HG02938 (cell line): ENCODE results near the gene NUAK1.

Experiments used
- ATAC-seq: cut with Tn5 transposase; IDR thresholded peaks from one replicate; pipeline ENCODE4 v1.9.1; 2021; ENCODE audit warnings: mild to moderate bottlenecking, moderate library complexity; ENCODE audit not compliant: unreplicated experiment

The NUAK1 gene

DNA sequence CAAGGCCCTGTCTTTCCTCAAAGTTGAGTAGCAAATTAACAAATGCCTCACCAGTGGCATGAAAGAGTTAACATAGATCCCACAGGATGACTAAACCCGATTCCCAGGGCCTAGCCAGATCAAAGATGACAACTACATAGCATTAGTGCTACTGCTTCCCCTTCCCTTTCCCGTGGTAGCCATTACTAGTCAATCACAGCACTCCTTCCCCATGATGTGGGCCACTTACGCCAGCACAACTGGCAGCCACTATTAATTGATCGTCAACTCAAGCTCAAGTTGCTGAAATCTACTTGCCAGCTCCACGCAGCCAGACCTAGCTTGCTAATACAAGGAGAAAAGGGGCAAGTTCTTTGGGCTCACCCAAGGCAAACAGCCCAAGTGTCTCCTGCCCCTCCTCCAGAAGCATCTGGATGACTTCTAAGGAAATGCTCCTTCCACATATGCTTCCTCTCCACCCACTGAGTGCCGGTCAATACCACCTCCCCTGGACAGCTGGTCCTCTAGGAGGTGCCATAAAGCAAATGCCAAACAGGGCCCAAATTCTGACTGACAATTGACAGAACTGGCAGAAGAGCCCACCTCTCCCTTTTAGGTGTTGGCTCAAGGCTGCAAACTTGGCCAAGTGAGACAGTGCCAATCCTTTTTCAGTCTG is 72.6 kb downstream of the NUAK1 start:
- ATAC-seq: no peak

DNA sequence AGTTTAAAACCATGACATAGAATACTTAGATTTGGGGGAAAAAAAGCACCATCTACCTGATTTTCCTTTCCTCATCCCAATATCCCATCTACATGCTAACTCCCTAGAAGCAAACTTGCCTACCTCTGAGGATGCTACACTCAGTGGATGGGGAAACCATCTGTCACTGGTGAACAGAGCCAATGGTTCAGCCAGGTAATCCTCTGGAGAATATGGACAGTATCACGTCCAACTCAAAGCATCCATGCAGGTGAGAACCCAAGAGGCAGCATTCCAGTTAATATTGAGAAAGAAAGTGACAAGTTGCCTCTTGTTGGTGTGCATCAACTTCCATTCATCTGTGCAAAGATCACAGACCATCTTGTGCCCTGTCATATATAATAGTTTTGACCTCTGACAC is 73.2 kb downstream of the NUAK1 start:
- no peak for ATAC-seq

DNA sequence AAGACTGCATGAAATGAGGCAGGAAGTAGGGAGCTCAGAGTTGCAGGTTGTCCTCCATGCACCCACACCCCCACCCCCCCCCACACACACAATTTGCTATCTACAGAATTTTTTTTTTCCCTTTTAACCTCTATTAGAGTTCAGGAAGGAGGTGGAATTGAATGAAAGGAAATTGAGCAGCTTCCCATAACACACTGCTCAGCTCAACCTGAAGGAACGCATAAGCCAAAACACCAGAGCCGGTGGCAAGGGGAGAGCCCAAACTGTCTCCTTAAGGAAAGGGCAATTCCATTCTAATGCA is 74.1 kb downstream of the NUAK1 start:
- ATAC-seq: no peak

DNA sequence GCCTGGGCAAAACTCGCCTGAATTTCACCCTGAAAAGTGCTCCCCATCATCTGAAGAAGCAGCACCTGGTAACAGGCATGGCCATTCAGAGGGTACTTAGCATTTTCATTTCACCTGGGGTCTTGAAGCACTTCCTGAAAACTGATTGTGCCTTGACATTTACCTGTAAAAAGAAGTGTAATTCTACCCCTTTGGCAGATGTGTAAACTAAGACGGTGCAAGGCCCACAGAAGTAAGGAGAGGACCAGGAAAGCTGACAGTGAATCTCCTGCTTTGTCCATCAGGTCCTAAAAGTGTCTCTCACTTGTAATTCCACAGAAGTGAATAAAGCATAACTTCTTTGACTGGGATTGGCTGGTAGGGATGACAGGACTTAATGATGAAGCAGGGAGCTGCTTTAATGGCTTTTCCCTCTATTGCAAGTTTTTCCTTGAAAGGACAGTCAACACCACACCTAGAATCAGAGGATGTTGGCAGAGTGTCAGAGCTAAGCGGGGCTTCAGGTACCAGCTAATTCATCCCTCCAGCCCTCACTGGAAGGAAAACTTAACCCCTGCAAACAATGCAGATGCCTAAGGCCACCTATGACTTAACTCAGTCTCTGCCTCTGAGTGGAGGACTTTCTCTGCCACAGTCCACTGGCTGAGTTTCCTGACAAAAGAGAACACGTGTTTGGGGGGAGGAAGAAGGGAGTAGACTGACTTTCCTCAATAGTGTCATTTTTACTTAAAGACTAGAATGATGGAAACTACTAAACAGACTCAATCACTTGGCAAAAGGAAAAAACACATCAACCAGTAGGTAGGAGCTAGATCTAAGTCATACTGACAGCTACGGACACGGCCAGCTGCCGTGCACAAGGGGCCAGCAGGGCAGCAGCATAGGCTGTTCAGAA is 74.7 kb downstream of the NUAK1 start:
- no peak for ATAC-seq

DNA sequence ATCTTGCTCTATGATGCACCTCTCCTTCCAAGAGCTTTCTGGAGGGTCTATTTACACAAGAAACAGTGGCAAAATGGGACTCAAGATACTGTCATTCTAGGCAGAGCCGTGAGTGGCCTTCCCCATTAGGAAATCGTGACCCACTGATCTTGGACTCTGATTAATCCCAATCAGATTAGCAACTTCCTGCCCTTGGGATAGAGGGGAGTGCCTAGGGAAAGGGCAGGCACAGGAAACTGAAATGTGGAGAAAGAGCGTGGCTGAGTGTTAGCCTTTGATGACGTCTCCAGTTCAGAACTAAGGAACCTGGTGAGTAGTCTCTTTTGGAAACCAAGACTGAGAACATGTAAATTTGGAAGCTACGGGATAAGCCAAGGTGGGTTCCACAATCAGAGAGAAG is 76.1 kb downstream of the NUAK1 start:
- ATAC-seq: no peak

DNA sequence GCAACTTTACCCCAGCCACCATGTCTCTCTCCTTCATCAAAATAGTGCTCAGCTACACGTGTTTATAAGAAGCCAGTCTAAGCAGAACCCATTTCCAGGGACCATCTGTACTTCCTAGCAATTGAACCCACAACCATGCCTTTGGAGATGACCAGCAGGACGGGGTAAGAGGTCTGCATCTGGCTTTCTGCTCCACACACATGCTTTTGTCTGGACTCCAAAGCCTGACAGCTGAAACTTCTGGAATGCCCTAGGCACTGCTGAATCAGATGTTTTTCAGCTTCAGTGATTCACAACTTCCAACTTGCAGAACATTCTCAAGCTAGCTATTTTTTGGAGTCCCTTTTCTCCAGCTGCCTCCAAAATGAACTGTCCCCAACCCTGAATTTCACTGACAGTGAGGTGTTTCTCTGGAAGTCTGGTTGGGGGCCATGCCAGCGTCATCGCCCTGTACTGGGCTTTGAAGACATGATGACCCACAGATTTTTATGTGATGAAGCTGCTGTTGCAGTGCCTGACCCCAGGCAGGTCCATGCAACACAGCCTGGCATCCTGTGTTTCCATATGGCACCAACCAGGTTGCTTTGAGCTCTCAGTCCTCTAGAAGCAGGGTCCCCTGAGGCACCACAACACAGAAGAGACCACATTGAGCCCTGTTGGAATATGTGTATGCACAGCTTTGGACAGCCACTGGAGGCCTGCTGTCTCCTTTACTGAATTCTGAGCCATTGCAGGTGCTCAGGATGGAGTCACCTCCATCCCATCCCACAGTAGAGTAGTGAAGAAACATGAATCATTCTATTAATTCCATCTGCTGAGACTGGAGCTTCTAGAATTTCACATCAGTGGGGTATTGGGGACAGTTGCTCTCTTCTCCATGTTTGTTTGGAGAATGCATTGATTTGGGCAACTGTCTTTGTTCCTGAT is 80.2 kb downstream of the NUAK1 start:
- no peak for ATAC-seq

DNA sequence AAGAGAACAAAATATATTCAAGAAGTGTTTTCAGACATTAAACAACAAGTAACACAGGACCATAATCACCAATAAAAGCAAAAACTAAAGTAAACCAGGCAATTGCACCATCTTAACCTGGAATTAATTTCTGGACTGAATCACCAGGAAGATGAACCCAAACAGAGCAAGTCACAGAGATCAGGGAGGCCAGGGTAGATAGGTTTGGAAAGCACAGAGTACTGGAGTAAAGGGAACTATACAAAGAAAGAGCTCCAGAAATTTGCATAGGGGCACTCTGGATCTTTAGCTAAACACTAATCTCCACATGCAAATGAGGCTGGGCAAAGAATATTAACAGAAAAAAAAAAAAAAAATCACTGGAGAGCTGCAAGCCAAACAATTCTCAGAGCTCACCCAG is 84.7 kb downstream of the NUAK1 start:
- no peak for ATAC-seq

DNA sequence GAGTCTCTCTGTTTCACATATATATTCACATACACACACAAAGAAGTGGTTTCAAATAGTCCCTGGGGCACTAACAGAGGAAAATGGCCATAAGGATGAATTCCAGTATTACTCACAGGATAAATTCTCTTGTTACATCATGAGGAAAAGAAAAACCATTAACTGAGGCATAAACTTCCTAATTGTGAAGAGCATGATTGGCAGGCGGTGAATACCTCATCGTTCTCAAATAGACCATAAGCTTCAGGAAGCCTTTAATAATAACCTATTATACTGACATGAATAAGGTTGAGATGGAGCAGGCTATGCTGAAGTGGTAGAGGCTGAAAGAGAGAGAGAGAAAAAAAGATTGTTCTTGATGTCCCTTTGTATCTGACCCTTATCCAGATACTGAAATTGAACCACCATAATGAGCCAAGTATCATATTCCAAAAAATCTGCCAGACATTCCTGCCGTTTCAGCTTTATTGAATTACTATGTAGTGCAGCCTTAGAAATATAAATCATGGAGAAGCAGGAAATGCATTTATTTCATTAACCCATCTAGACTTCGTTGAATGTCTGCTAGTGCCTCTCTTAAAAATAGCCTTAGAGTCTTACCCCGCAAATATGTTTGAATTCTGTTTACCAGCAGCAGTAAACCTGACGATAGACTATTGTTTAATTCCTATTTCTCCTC is 86.8 kb downstream of the NUAK1 start:
- no peak for ATAC-seq

DNA sequence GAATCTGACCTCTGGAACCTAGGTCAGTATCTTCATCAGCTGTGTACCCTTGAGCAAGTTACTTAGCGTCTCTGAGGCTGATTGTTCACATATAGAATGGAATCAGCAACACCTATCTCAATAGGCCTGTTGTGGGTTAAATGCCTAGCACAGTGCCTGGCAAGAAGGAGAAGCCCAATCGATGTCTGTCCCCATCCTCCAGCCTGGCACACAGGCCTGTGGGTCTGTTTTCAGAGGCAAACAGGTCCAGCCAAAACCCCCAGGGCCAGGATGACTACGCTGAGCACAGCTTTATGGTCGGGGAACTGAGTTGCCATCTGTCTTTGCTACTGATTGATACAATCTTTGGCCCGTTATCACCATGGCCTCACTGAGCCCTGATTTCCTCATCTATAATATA is 89.2 kb downstream of the NUAK1 start:
- ATAC-seq: no peak

DNA sequence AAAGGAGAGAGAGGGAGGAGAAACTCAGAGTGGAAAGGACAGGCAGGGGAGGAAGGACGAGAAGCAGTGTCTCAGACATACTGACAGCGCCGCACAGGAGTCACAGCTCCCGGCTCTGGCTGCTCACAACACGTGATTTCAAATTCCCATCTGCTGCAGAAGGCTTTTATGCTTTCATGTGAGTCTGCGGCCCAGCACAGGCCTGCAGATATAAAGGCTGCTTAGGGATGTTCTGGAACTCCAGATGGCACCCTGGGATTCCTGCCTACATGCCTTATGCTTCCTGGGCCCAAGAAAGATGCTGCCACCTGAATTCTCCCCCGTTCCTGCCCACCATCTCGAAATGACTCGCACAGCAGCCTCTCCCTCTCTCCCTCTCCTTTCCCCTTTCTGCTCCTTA is 89.6 kb downstream of the NUAK1 start:
- ATAC-seq: no peak

DNA sequence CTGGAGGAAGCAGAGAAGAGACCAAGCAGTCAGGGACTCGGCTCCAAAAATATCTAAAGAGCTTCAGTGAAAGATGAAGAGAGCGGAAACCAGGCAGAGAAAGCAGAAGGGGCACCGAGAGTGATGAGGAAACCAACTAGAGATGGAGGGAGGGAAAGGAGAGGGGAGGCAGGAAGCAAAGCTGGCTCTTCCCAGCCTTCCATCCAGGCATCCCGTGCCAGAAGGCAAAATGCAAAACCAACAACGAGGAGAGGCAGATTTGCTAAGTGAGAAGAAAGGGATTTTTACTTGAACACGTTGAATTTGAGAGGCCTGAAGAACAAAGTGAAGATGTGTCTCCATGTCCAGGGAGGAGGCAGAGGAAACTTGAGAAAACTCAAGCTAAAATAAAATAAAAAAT is 90.1 kb downstream of the NUAK1 start:
- ATAC-seq: no peak

DNA sequence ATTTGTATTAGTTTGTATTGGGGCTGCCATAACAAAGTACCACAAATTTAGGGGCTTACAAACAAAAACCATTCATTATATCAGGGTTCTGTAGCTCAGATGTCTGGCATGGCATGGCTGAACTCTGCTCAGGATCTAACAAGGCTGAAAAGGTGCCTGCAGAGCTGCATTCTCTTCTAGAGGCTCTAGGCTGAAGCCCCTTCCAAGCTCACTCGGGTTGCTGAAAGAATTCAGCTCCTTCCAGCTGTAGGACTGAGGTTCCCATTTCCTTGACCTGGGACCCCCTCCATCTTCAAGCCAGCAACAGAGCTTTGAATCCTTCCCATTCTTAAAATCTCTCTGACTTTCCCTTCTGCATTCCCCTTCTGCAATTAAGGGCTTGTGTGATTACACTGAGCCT is 90.7 kb downstream of the NUAK1 start:
- ATAC-seq: no peak

DNA sequence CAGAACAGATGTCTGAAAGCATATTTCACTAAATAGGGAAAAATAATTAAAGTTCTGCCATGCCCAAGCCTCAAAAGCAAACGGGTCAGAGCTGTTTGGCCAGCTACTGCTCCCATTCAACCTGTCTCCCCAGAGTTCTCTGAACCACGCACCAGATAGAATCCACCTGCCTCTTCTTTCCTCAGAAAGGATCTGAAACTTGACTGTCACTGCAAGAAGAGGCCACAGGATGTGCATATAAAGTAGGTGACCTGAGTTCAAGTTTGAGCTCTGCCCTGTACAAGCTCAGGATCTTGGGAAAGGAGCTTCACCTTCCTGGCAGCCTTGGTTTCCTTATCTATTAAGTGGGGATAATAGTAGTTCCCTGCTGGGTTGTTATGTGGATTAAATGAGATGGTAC is 91.8 kb downstream of the NUAK1 start:
- ATAC-seq: no peak

DNA sequence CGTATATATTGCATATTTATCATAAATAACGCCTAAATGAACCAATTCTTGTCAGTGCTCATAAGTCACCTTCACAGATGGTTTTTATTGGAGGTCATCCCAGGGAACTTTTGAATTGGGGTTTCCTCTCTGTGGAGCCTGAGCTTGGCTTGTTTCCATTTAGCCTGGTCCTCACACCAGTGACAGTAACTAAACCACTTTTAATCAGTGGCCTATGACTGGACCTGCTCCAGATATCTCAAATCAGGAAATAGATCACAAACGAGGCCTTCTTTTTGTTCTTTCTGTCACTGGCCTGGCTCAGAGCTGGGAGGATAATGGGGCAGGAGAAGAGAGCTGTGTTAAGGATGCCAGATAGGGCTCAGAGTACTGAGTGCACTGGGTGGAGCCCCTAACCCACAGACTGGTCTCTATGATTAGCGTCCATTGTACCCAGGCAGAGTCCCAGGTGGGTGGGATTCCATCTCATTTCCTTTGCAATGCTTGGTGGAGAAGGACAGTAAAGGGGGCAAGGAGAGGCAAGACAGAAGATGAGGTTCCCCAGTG is 92.4 kb downstream of the NUAK1 start:
- ATAC-seq: no peak

DNA sequence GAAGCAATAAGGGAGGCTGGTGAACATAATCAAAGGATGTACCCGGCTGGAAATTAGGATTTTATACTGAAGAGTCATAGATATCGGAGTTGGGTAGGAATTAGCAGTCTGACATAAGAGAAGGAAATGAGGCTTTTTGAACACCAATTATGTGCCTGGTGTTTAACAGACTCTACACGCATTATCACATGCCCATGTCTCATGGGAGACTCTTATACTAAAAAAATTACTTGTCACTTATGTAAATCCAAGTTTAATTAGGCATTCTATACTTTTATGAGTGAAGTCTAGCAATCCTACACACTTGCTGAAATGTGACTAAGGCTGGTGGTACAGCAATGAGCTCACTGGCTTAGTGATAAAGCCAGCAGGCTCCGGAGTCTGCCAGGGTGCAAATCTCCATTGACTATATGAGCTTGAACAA is 93.5 kb downstream of the NUAK1 start:
- no peak for ATAC-seq

DNA sequence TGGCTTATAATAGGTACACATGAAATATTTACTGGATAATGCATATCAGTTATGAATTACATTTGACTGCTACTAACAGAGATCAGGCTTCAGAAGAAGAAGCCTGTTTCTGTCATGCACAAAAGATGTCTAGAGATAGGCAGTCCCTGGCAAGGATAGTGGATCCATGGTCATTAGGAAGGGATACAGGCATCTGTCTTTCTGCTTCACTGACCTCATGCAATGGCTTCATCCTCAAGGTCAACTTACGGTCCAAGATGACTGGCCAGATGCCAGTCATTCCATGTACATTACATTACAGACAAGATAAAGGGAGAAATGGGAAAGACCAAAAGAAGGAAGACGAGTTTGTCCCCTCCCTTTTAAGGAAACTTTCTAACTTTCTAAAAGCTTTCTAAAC is 94.0 kb downstream of the NUAK1 start:
- ATAC-seq: no peak

DNA sequence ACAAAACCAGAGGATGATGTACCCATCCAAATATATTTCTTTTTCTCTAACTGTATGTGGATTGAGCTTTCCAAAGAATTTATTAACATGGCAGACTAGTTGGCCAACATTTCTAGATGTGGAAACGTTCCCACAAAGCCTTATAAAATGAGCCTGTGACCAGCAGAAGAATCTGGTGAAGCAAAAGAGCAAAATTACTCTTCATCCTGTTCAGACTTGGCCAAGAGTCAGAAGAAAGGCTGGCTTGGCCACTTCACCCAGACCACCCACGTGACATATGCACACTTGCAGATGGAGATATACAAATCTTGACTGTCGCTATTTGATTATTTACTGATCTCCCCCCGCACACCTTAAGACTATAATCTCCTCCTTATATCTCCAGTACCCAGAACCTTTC is 96.7 kb downstream of the NUAK1 start:
- ATAC-seq: no peak

DNA sequence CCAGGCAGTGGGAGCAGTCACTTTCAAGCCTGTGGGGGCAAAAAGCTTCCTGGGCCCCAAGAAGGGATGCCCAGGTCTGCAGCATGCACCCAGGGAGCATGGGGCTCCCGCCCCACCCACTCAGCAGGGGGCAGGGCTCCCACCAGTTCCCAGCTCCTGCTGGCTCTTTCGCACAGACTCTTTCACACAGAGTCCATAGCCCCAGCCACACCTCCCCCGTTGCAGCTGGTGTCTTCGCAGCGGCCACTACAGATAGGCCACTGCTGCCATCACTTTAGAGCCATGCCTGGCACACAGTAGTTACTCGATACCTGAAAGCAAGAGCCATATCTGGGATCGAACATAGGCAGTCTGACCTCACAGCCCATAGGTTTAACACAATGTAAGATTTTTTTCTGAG is 98.2 kb downstream of the NUAK1 start:
- no peak for ATAC-seq

DNA sequence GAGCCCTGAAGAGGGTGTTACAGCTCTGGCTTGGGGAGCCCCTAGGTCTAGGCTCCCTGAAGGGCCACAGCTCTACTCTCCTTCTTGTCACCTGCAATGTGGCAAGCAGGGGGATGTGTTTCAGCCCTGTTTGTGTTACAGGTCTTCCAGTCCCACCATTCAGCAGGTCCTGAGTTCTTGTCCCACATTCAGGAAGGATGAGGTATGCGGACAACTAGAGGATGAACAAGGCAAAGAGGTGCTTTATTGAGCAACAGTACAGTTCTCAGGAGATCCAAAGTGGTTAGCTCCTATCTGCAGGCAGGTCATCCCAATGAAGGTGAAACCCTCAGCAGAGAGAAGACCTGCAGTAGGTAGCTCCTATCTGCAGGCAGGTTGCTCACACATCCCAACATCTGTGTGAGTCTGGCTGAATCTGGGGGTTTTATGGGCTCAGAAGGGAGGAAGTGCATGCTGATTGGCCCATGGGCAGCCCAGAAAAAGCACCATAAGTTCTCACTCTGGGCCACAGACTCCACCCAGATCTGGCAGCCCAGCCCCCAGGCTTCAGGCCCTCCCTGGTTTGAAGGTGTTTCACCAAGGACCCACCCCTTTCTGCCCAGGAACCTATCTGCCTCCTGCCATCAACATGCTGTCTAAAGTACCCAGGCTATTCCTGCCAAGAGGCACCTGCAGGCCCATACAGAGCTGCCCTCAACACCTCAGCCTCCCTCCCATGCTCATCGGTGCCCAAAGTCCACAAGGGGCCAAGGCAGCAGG is 98.9 kb downstream of the NUAK1 start:
- ATAC-seq: no peak

DNA sequence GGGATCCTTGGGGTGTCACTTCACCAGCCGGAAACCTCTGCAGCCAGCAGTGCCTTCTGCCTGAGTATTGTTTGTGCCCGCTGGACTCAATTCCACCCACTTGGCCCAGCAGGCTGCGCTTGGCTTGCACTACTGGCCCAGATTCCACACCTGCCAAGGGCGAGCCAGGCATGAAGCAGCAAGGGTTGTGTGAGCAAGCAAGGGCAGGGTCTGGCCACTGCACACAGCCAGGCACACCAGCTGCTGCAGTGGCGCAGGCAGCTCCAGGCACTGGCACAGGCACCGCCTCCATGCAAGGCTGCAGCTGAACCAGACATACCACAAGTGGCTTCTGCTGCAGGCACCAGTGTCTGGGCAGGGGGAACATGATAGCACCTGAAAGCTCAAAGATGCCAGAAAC is 99.5 kb downstream of the NUAK1 start:
- no peak for ATAC-seq
